RWPE2 (cell line): ENCODE measurements around the gene BFSP1.

ENCODE experiments used
- ATAC-seq: fragments of 200-7000 bp; cut with Tn5 transposase; 3 replicates; pipeline ENCODE4 v1.9.1; 2021; ENCODE audit warnings: low read depth
- DNase-seq: peaks from one replicate; pipeline ENCODE4 v3.0.0-alpha.2; 2020; ENCODE audit warnings: low spot score
- H3K27ac ChIP-seq: fragments of 450-650 bp; 2 replicates; pipeline ENCODE4 v1.5.1; 2017; ENCODE audit warnings: mild to moderate bottlenecking; ENCODE audit not compliant: poor library complexity, severe bottlenecking
- H3K27me3 ChIP-seq: fragments of 250-450 bp; sonication (Bioruptor Pico); 2 replicates; pipeline ENCODE4 v1.5.1; 2021; ENCODE audit warnings: mild to moderate bottlenecking, moderate library complexity; ENCODE audit not compliant: insufficient read depth, poor library complexity, severe bottlenecking
- H3K36me3 ChIP-seq: fragments of 250-450 bp; sonication (Bioruptor Pico); 2 replicates; pipeline ENCODE4 v1.5.1; 2020; ENCODE audit warnings: low read depth, mild to moderate bottlenecking, moderate library complexity
- H3K4me1 ChIP-seq: fragments of 250-450 bp; sonication (Bioruptor Pico); 2 replicates; pipeline ENCODE4 v1.5.1; 2021; ENCODE audit warnings: mild to moderate bottlenecking, moderate library complexity; ENCODE audit not compliant: insufficient read depth, poor library complexity, severe bottlenecking
- H3K4me3 ChIP-seq: fragments of 250-450 bp; sonication (Bioruptor Pico); 2 replicates; pipeline ENCODE4 v1.5.1; 2021; ENCODE audit warnings: mild to moderate bottlenecking, moderate library complexity; ENCODE audit not compliant: severe bottlenecking
- H3K9me3 ChIP-seq: fragments of 250-450 bp; sonication (Bioruptor Pico); 2 replicates; pipeline ENCODE4 v1.5.1; 2021; ENCODE audit warnings: mild to moderate bottlenecking, moderate library complexity; ENCODE audit not compliant: severe bottlenecking
- CTCF ChIP-seq: fragments of 450-650 bp; IDR thresholded peaks from one replicate; pipeline ENCODE4 v1.5.1; 2017; ENCODE audit warnings: mild to moderate bottlenecking, moderate library complexity; ENCODE audit not compliant: poor library complexity, severe bottlenecking

Gene BFSP1

DNA sequence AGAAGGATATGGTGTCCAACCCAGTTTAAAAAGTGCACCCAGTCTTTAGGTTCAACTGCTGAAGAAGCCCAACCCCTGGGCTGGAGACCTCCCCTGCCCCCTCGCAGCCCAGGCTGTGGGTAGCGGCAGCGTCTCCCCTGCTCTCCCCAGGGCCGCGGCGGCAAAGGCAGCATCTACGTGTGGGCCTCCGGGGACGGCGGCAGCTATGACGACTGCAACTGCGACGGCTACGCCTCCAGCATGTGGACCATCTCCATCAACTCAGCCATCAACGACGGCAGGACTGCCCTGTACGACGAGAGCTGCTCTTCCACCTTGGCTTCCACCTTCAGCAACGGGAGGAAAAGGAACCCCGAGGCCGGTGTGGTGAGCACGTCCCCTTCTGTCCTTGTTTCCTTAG lies 77.6 kb downstream of the BFSP1 start:
- ATAC-seq (no peak), DNase-seq (no peak)
- TF ChIP-seq CTCF = no peak

GRCh38 chr20:17452441-17452840 lies 78.7 kb downstream of the BFSP1 start:
- no peak for TF ChIP-seq CTCF
- H3K9me3 ChIP-seq = no peaks in the 10 kb centered on the region
- peaks cover 7% of the 10 kb centered on the region for H3K27me3 ChIP-seq
- ATAC-seq (0 out of 3 replicates have a peak, but pooled peaks have one; percentile 29), DNase-seq (no peak)
- H3K27ac ChIP-seq = no peak overlapping the region
- H3K4me1 ChIP-seq = no peaks in the 10 kb centered on the region
- no peaks in the 10 kb centered on the region for H3K36me3 ChIP-seq
- H3K4me3 ChIP-seq = no peak overlapping the region

More for the DNA sequence above, 77.6 kb downstream of the BFSP1 start:
- no peaks in the 10 kb centered on the region for H3K4me1 ChIP-seq
- H3K4me3 ChIP-seq = no peak overlapping the region
- no peak overlapping the region for H3K27ac ChIP-seq
- peaks cover 7% of the 10 kb centered on the region for H3K27me3 ChIP-seq
- no peaks in the 10 kb centered on the region for H3K36me3 ChIP-seq
- H3K9me3 ChIP-seq = no peaks in the 10 kb centered on the region

GRCh38 chr20:17449031-17449430 lies 82.1 kb downstream of the BFSP1 start:
- Histone ChIP-seq H3K4me1 (no peaks in the 10 kb centered on the region), H3K27me3 (peaks cover 13% of the 10 kb centered on the region), H3K36me3 (no peaks in the 10 kb centered on the region), H3K4me3 (no peak overlapping the region), H3K9me3 (no peaks in the 10 kb centered on the region), H3K27ac (no peak overlapping the region)
- DNase-seq = no peak
- no peak for ATAC-seq
- TF ChIP-seq CTCF = no peak

DNA sequence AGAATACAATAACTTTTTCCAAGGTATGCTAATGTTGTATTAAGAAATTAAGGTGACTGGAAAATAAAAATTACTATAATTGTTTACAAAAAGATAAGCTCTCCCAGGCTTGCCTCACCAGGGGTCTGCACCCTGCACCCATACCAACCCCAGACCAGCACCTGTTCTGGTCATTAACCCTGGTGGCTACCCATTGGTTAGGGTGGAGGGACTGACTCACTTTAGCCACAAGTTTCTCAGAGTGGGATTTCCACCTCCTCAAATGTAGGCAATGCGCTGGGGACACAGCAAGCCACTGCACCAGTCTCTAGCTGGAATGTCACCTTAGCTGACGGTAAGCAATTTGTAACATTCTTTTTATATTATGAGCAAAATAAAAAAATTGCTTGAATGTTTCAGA lies 83.1 kb downstream of the BFSP1 start:
- DNase-seq = no peak
- peaks cover 13% of the 10 kb centered on the region for H3K27me3 ChIP-seq
- no peaks in the 10 kb centered on the region for H3K36me3 ChIP-seq
- no peaks in the 10 kb centered on the region for H3K4me1 ChIP-seq
- no peak overlapping the region for H3K4me3 ChIP-seq
- TF ChIP-seq CTCF = no peak
- H3K27ac ChIP-seq = no peak overlapping the region
- H3K9me3 ChIP-seq = no peaks in the 10 kb centered on the region
- no peak for ATAC-seq

GRCh38 chr20:17446171-17446570 lies 85.0 kb downstream of the BFSP1 start:
- DNase-seq (no peak), ATAC-seq (no peak)
- no peak for TF ChIP-seq CTCF
- no peaks in the 10 kb centered on the region for H3K4me1 ChIP-seq
- H3K27me3 ChIP-seq = peaks cover 6% of the 10 kb centered on the region
- H3K4me3 ChIP-seq = no peak overlapping the region
- no peaks in the 10 kb centered on the region for H3K36me3 ChIP-seq
- H3K27ac ChIP-seq = no peak overlapping the region
- H3K9me3 ChIP-seq = no peaks in the 10 kb centered on the region
